Thoracic aorta (tissue), 2 donors: ENCODE results near the gene GDI1. TPM values are rescaled to one million over a fixed set of nuclear protein-coding genes. Genes with fewer than 3 reads are reported as not detected.
"Not testable (repeated sequence)": the region's sequence is repeated elsewhere in the genome, so short reads cannot be mapped to it uniquely, and the experiment has no call there.

Source experiments
- ATAC-seq: fragments of 150-250 bp; one replicate; pipeline ENCODE4 v1.8.0; 2017; ENCODE audit warnings: low read depth; ENCODE audit not compliant: insufficient number of reproducible peaks, low FRiP score
- DNase-seq: peaks from one replicate; pipeline ENCODE4 v3.0.0-alpha.2; 2020; ENCODE audit warnings: low spot score
- H3K27ac ChIP-seq, 2 donors: fragments of 200-600 bp; sonication (generic); 1 replicate in 1 of 2; 2 replicates in 1 of 2; pipeline ENCODE4 v1.5.1; 2016; ENCODE audit warnings: mild to moderate bottlenecking in 2 of 2, moderate library complexity in 2 of 2
- H3K27me3 ChIP-seq: fragments of 200-600 bp; sonication (generic); replicated peaks from 2 replicates; pipeline ENCODE4 v1.6.0; 2016; ENCODE audit warnings: mild to moderate bottlenecking; ENCODE audit not compliant: insufficient read depth
- H3K36me3 ChIP-seq: fragments of 200-600 bp; sonication (generic); one replicate; pipeline ENCODE4 v1.5.1; 2016
- H3K4me1 ChIP-seq, 2 donors: fragments of 200-600 bp; sonication (generic); 1 replicate in 1 of 2; 2 replicates in 1 of 2; pipeline versions ENCODE4 v1.5.1 to v1.6.0; 2016; ENCODE audit warnings: low read depth in 2 of 2, mild to moderate bottlenecking in 1 of 2; ENCODE audit not compliant: control insufficient read depth in 1 of 2
- H3K4me3 ChIP-seq: fragments of 200-600 bp; sonication (generic); 2 replicates; pipeline ENCODE4 v1.5.1; 2016; ENCODE audit warnings: mild to moderate bottlenecking
- H3K9me3 ChIP-seq: fragments of 200-600 bp; sonication (generic); 2 replicates; pipeline ENCODE4 v1.5.1; 2016
- CTCF ChIP-seq: fragments of 200-600 bp; sonication (generic); IDR thresholded peaks from one replicate; pipeline ENCODE4 v1.5.1; 2019; ENCODE audit warnings: antibody characterized with exemption
- total RNA-seq, 2 donors: library from RNA; depleted of rRNA; stranded (reverse); fragments of >200 nt; gene quantifications; one replicate each; pipeline versions ENCODE4 v1.1.0 to v1.2.3, GENCODE V29; 2016

Gene GDI1
- total RNA-seq = 100 to 1,000 TPM in 1 of 2 donors, 10 to 100 TPM in 1; 99.4 to 151 TPM

GRCh38 chrX:154436983-154437752 is at the start of gene GDI1:
Gene GDI1, plus strand, starts transcription at chrX:154437154. Its CDS starts 101 bp downstream, at chrX:154437255.
- Histone ChIP-seq H3K4me1 (peaks cover 0 to 13% of the 10 kb centered on the region in 2 donors), H3K4me3 (peak within 1 kb of the TSS; percentile 78), H3K36me3 (no peaks in the 10 kb centered on the region), H3K27me3 (no peaks in the 10 kb centered on the region), H3K9me3 (no peaks in the 10 kb centered on the region), H3K27ac (peak within 1 kb of the TSS; percentile 71 to 72)
- no peak for TF ChIP-seq CTCF
- peak; percentile 41 for ATAC-seq
- DNase-seq = no peak

- peak; percentile 22 for ATAC-seq
- not testable (repeated sequence) for H3K36me3 ChIP-seq, H3K4me3 ChIP-seq, DNase-seq, H3K27ac ChIP-seq, H3K9me3 ChIP-seq, H3K27me3 ChIP-seq
- H3K4me1 ChIP-seq = peaks cover 0 to 14% of the 10 kb centered on the region in 2 donors
Observed at GRCh38 chrX:154388094-154388493, 48.9 kb upstream of the GDI1 start.

- not testable (repeated sequence) for DNase-seq, ATAC-seq, H3K27me3 ChIP-seq, H3K27ac ChIP-seq, H3K4me1 ChIP-seq, H3K9me3 ChIP-seq, H3K4me3 ChIP-seq, H3K36me3 ChIP-seq
Observed at GRCh38 chrX:154388649-154389048, 48.3 kb upstream of the GDI1 start.

GRCh38 chrX:154389812-154390747 is 46.9 kb upstream of the GDI1 start:
- not testable (repeated sequence) for H3K9me3 ChIP-seq, H3K27ac ChIP-seq, H3K27me3 ChIP-seq, DNase-seq, H3K4me1 ChIP-seq, H3K4me3 ChIP-seq, H3K36me3 ChIP-seq
- ATAC-seq = peak; percentile 54

GRCh38 chrX:154396363-154396762 is 40.6 kb upstream of the GDI1 start:
- Histone ChIP-seq H3K36me3 (peaks cover 18% of the 10 kb centered on the region), H3K4me1 (peaks cover 6 to 20% of the 10 kb centered on the region in 2 donors), H3K27ac (peak overlapping the region in 1 of 2 donors; percentile 98)
- not testable (repeated sequence) for H3K9me3 ChIP-seq, H3K4me3 ChIP-seq, ATAC-seq, DNase-seq, H3K27me3 ChIP-seq

GRCh38 chrX:154396973-154397887 is 39.7 kb upstream of the GDI1 start:
- peak overlapping the region; percentile 91 for H3K4me3 ChIP-seq
- no peak for TF ChIP-seq CTCF
- peaks cover 18% of the 10 kb centered on the region for H3K36me3 ChIP-seq
- peaks cover 6 to 20% of the 10 kb centered on the region in 2 donors for H3K4me1 ChIP-seq
- DNase-seq (no peak), ATAC-seq (peak; percentile 41)
- no peaks in the 10 kb centered on the region for H3K9me3 ChIP-seq
- no peaks in the 10 kb centered on the region for H3K27me3 ChIP-seq
- peak overlapping the region; percentile 98 for H3K27ac ChIP-seq
